Glutamatergic neuron (in vitro differentiated cells): ENCODE data around the gene ATXN1L. TPM values are rescaled to one million over a fixed set of nuclear protein-coding genes. Genes with fewer than 3 reads are reported as not detected.
A peak's percentile ranks its signal among the peaks of the same experiment; 100 is the strongest.

Source experiments
- DNase-seq: peaks from one replicate; pipeline ENCODE4 v3.0.0; 2022
- H3K27ac Mint-ChIP-seq: one replicate; pipeline ENCODE4 v1.8.0; 2020; ENCODE audit warnings: mild to moderate bottlenecking, mixed read lengths, inconsistent platforms; ENCODE audit not compliant: unreplicated experiment
- H3K27me3 Mint-ChIP-seq: one replicate; pipeline ENCODE4 v1.8.0; 2020; ENCODE audit warnings: mild to moderate bottlenecking, moderate library complexity, mixed read lengths, inconsistent platforms; ENCODE audit not compliant: unreplicated experiment
- H3K36me3 Mint-ChIP-seq: one replicate; pipeline ENCODE4 v1.8.0; 2020; ENCODE audit warnings: mild to moderate bottlenecking, mixed read lengths, inconsistent platforms; ENCODE audit not compliant: unreplicated experiment
- H3K4me1 Mint-ChIP-seq: one replicate; pipeline ENCODE4 v1.8.0; 2020; ENCODE audit warnings: mild to moderate bottlenecking, low read depth, mixed read lengths, inconsistent platforms; ENCODE audit not compliant: unreplicated experiment
- H3K4me3 Mint-ChIP-seq: one replicate; pipeline ENCODE4 v1.8.0; 2020; ENCODE audit warnings: mild to moderate bottlenecking, mixed read lengths, inconsistent platforms; ENCODE audit not compliant: unreplicated experiment
- H3K9me3 Mint-ChIP-seq: one replicate; pipeline ENCODE4 v1.8.0; 2020; ENCODE audit warnings: mild to moderate bottlenecking, moderate library complexity, mixed read lengths, inconsistent platforms; ENCODE audit not compliant: unreplicated experiment
- total RNA-seq: library from RNA; stranded (reverse); fragmentation: NEBNext Ultra II Directional; extraction: Animal tissue kit (Norgen Biotek cat#: 25700); gene quantifications from one replicate; pipeline ENCODE4 v1.2.1, GENCODE V29; 2021; ENCODE audit not compliant: unreplicated experiment
- TF ChIP-seq, protein P1 (sequence below): fragments of 200-600 bp; sonication (generic); IDR thresholded peaks from one replicate; pipeline ENCODE4 v1.5.0; 2021; ENCODE audit not compliant: partially characterized antibody, unreplicated experiment

The ATXN1L gene
- total RNA-seq, 1 donor from 2014 or later = 27.6 TPM

GRCh38 chr16:71834291-71834690 lies 11.5 kb upstream of the ATXN1L start:
- TF ChIP-seq, protein P1, sequence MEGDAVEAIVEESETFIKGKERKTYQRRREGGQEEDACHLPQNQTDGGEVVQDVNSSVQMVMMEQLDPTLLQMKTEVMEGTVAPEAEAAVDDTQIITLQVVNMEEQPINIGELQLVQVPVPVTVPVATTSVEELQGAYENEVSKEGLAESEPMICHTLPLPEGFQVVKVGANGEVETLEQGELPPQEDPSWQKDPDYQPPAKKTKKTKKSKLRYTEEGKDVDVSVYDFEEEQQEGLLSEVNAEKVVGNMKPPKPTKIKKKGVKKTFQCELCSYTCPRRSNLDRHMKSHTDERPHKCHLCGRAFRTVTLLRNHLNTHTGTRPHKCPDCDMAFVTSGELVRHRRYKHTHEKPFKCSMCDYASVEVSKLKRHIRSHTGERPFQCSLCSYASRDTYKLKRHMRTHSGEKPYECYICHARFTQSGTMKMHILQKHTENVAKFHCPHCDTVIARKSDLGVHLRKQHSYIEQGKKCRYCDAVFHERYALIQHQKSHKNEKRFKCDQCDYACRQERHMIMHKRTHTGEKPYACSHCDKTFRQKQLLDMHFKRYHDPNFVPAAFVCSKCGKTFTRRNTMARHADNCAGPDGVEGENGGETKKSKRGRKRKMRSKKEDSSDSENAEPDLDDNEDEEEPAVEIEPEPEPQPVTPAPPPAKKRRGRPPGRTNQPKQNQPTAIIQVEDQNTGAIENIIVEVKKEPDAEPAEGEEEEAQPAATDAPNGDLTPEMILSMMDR = no peak
- no peak overlapping the region for H3K27ac Mint-ChIP-seq
- no peaks in the 10 kb centered on the region for H3K4me1 Mint-ChIP-seq
- peaks cover 1% of the 10 kb centered on the region for H3K27me3 Mint-ChIP-seq
- H3K9me3 Mint-ChIP-seq = no peaks in the 10 kb centered on the region
- no peaks in the 10 kb centered on the region for H3K36me3 Mint-ChIP-seq
- no peak overlapping the region for H3K4me3 Mint-ChIP-seq
- no peak for DNase-seq

DNA sequence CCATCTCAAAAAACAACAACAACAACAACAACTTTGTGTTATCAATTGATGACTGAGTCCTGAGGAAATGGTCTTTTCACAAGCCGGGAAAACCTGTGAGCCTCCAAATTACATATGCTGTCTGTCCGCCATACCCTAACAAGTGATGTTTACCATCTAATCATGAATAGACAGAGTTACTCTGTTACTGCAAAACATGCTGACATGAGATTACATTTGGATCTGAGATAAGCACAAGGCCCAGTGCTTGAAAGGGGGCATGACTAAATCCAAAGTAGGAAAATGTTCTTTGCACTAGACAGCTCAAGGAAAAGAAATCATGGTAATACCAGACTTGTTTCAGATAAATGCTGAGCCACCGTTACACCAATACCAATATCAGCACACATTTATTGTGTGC lies 8.6 kb upstream of the ATXN1L start:
- DNase-seq = no peak

GRCh38 chr16:71840052-71840451 lies 5.7 kb upstream of the ATXN1L start:
- no peak overlapping the region for H3K27ac Mint-ChIP-seq

More for the DNA sequence above, 8.6 kb upstream of the ATXN1L start:
- Mint-ChIP-seq H3K4me1 (no peaks in the 10 kb centered on the region), H3K27ac (no peak overlapping the region), H3K36me3 (no peaks in the 10 kb centered on the region), H3K4me3 (no peak overlapping the region), H3K9me3 (no peaks in the 10 kb centered on the region), H3K27me3 (peaks cover under 1% of the 10 kb centered on the region)
- TF ChIP-seq, protein P1 = no peak

GRCh38 chr16:71843572-71843971 lies 2.2 kb upstream of the ATXN1L start:
- TF ChIP-seq, protein P1 = no peak
- Mint-ChIP-seq H3K4me3 (no peak overlapping the region), H3K27ac (no peak overlapping the region), H3K4me1 (peaks cover 7% of the 10 kb centered on the region), H3K9me3 (peaks cover 3% of the 10 kb centered on the region), H3K27me3 (peaks cover 2% of the 10 kb centered on the region), H3K36me3 (no peaks in the 10 kb centered on the region)
- no peak for DNase-seq

More at GRCh38 chr16:71840052-71840451, 5.7 kb upstream of the ATXN1L start:
- H3K27me3 Mint-ChIP-seq = peaks cover 2% of the 10 kb centered on the region
- no peaks in the 10 kb centered on the region for H3K4me1 Mint-ChIP-seq
- TF ChIP-seq, protein P1 = no peak
- H3K9me3 Mint-ChIP-seq = no peaks in the 10 kb centered on the region
- no peak overlapping the region for H3K4me3 Mint-ChIP-seq
- H3K36me3 Mint-ChIP-seq = no peaks in the 10 kb centered on the region
- no peak for DNase-seq

GRCh38 chr16:71846431-71846830 lies 655 bp downstream of the ATXN1L start:
- H3K4me1 Mint-ChIP-seq = peaks cover 7% of the 10 kb centered on the region
- H3K27me3 Mint-ChIP-seq = peaks cover 2% of the 10 kb centered on the region
- peak overlapping the region; percentile 93 for H3K4me3 Mint-ChIP-seq
- peak overlapping the region; percentile 52 for H3K27ac Mint-ChIP-seq
- peaks cover 3% of the 10 kb centered on the region for H3K9me3 Mint-ChIP-seq
- DNase-seq = no peak
- TF ChIP-seq, protein P1 = no peak
- H3K36me3 Mint-ChIP-seq = no peaks in the 10 kb centered on the region
